GM18517 (cell line): Measurements from ENCODE around the gene KLF6.
A peak's percentile ranks its signal among the peaks of the same experiment; 100 is the strongest.

Experiments
- ATAC-seq: cut with Tn5 transposase; IDR thresholded peaks from one replicate; pipeline ENCODE4 v1.9.1; 2021; ENCODE audit warnings: mild to moderate bottlenecking, moderate library complexity; ENCODE audit not compliant: unreplicated experiment

The KLF6 gene

GRCh38 chr10:3784510-3785250, at the start of gene KLF6:
KLF6 (minus strand) TSS chr10:3785209; CDS start chr10:3785014, 195 bp downstream.
- peak; percentile 3 for ATAC-seq

- no peak for ATAC-seq
These were observed 49.4 kb upstream of the KLF6 start for GRCh38 chr10:3834404-3834803.

GRCh38 chr10:3833046-3833445, 48.0 kb upstream of the KLF6 start:
- ATAC-seq = no peak

GRCh38 chr10:3832022-3832786, 47.2 kb upstream of the KLF6 start:
- peak; percentile 62 for ATAC-seq

- no peak for ATAC-seq
These were observed 46.6 kb upstream of the KLF6 start for GRCh38 chr10:3831608-3832007.

- ATAC-seq = no peak
These were observed 45.9 kb upstream of the KLF6 start for GRCh38 chr10:3830946-3831345.

GRCh38 chr10:3829156-3830050, 44.4 kb upstream of the KLF6 start:
- no peak for ATAC-seq

GRCh38 chr10:3828404-3829155, 43.6 kb upstream of the KLF6 start:
- no peak for ATAC-seq

GRCh38 chr10:3827768-3828403, 42.9 kb upstream of the KLF6 start:
- no peak for ATAC-seq

GRCh38 chr10:3827266-3827665, 42.3 kb upstream of the KLF6 start:
- ATAC-seq = no peak

GRCh38 chr10:3825862-3826351, 40.9 kb upstream of the KLF6 start:
- ATAC-seq = no peak

- no peak for ATAC-seq
These were observed 40.2 kb upstream of the KLF6 start for GRCh38 chr10:3825244-3825643.

- no peak for ATAC-seq
These were observed 37.7 kb upstream of the KLF6 start for GRCh38 chr10:3822541-3823330.

- no peak for ATAC-seq
These were observed 35.2 kb upstream of the KLF6 start for GRCh38 chr10:3820255-3820654.

- ATAC-seq = no peak
These were observed 32.0 kb upstream of the KLF6 start for GRCh38 chr10:3816995-3817394.

GRCh38 chr10:3814838-3815220, 29.8 kb upstream of the KLF6 start:
- no peak for ATAC-seq

GRCh38 chr10:3813986-3814837, 29.2 kb upstream of the KLF6 start:
- ATAC-seq = no peak

- no peak for ATAC-seq
These were observed 28.3 kb upstream of the KLF6 start for GRCh38 chr10:3813267-3813666.
